Colonic mucosa (tissue), 4 donors: ENCODE results near the gene ZCCHC12. TPM values are rescaled to one million over a fixed set of nuclear protein-coding genes. Genes with fewer than 3 reads are reported as not detected.

Experiments used
- DNase-seq: peaks from one replicate; pipeline ENCODE4 v3.0.0-alpha.2; 2020
- H3K27ac ChIP-seq: fragments of 200-600 bp; one replicate; pipeline ENCODE4 v1.8.0; 2021
- H3K27me3 ChIP-seq: fragments of 200-600 bp; one replicate; pipeline ENCODE4 v1.8.0; 2021
- H3K36me3 ChIP-seq: fragments of 200-600 bp; one replicate; pipeline ENCODE4 v1.8.0; 2021
- H3K4me1 ChIP-seq: fragments of 200-600 bp; one replicate; pipeline ENCODE4 v1.8.0; 2021; ENCODE audit warnings: mild to moderate bottlenecking
- H3K4me3 ChIP-seq: fragments of 200-600 bp; one replicate; pipeline ENCODE4 v1.8.0; 2021
- H3K9ac ChIP-seq, 2 donors: one replicate each; pipeline ENCODE4 v1.7.0; 2013; ENCODE audit warnings: control low read depth in 2 of 2, low read depth in 2 of 2, low read length in 2 of 2
- H3K9me3 ChIP-seq: fragments of 200-600 bp; one replicate; pipeline ENCODE4 v1.8.0; 2021
- CTCF ChIP-seq: fragments of 200-600 bp; IDR thresholded peaks from one replicate; pipeline ENCODE4 v1.8.0; 2022; ENCODE audit warnings: antibody characterized with exemption, mild to moderate bottlenecking
- intact Hi-C: fragments of 100-400 bp; cut with DNase I; formaldehyde crosslinking; loops from one replicate; pipeline ENCODE4 v1.14.1; 2022
- total RNA-seq, 2 donors: library from RNA; stranded (reverse); fragmentation: NEBNext Ultra II Directional in 1 of 2; extraction: Animal tissue kit (Norgen Biotek cat#: 25700) in 1 of 2; gene quantifications; one replicate each; pipeline ENCODE4 v1.2.1, GENCODE V29; 2021
- donor health status: healthy.
- donor health status: DM: no; HTN: no; CAD: no.
- donor health status: DM: no; HTN: no; CAD: no.

The ZCCHC12 gene
- total RNA-seq = under 1 TPM in 1 of 2 donors, not detected in 1; 0.37 TPM

GRCh38 chrX:118823263-118824172 lies at the start of gene ZCCHC12:
Gene ZCCHC12, plus strand, starts transcription at chrX:118823824. Its CDS starts 1,421 bp downstream, at chrX:118825245.
- intact Hi-C loops = no loop called here
- TF ChIP-seq CTCF = no peak
- no peaks in the 10 kb centered on the region for H3K9me3 ChIP-seq
- H3K27me3 ChIP-seq = peaks cover 25% of the 10 kb centered on the region
- H3K27ac ChIP-seq = no peak within 1 kb of the TSS
- DNase-seq = no peak
- no peaks in the 10 kb centered on the region for H3K36me3 ChIP-seq
- H3K9ac ChIP-seq = no peak within 1 kb of the TSS
- H3K4me1 ChIP-seq = no peaks in the 10 kb centered on the region
- peak within 1 kb of the TSS; percentile 17 for H3K4me3 ChIP-seq

GRCh38 chrX:118779581-118779980 lies 44.0 kb upstream of the ZCCHC12 start:
- no peaks in the 10 kb centered on the region for H3K9me3 ChIP-seq
- H3K27me3 ChIP-seq = no peaks in the 10 kb centered on the region
- no peak overlapping the region for H3K27ac ChIP-seq
- no peak overlapping the region for H3K9ac ChIP-seq
- no peaks in the 10 kb centered on the region for H3K36me3 ChIP-seq
- TF ChIP-seq CTCF = peak; percentile 1
- no peak for DNase-seq
- no peak overlapping the region for H3K4me3 ChIP-seq
- H3K4me1 ChIP-seq = no peaks in the 10 kb centered on the region
- intact Hi-C loops = no loop called here

- Histone ChIP-seq H3K9ac (no peak overlapping the region), H3K4me1 (no peaks in the 10 kb centered on the region), H3K27ac (no peak overlapping the region), H3K9me3 (no peaks in the 10 kb centered on the region), H3K36me3 (no peaks in the 10 kb centered on the region), H3K4me3 (no peak overlapping the region), H3K27me3 (no peaks in the 10 kb centered on the region)
- no peak for DNase-seq
- intact Hi-C loops = no loop called here
- no peak for TF ChIP-seq CTCF
Measured at GRCh38 chrX:118780509-118780908, 43.1 kb upstream of the ZCCHC12 start.

GRCh38 chrX:118780911-118781310 lies 42.7 kb upstream of the ZCCHC12 start:
- no peak for DNase-seq
- Histone ChIP-seq H3K27me3 (no peaks in the 10 kb centered on the region), H3K36me3 (no peaks in the 10 kb centered on the region), H3K9me3 (no peaks in the 10 kb centered on the region), H3K4me3 (no peak overlapping the region), H3K4me1 (no peaks in the 10 kb centered on the region), H3K9ac (no peak overlapping the region), H3K27ac (no peak overlapping the region)
- intact Hi-C loops = no loop called here
- no peak for TF ChIP-seq CTCF

- Histone ChIP-seq H3K27ac (no peak overlapping the region), H3K27me3 (no peaks in the 10 kb centered on the region), H3K36me3 (no peaks in the 10 kb centered on the region), H3K4me3 (no peak overlapping the region), H3K9ac (no peak overlapping the region), H3K9me3 (no peaks in the 10 kb centered on the region), H3K4me1 (no peaks in the 10 kb centered on the region)
- no peak for DNase-seq
- no peak for TF ChIP-seq CTCF
- intact Hi-C loops = no loop called here
Measured at GRCh38 chrX:118795528-118796280, 27.9 kb upstream of the ZCCHC12 start.
